ENCODE results near the gene MST1. TPM values are rescaled to one million over a fixed set of nuclear protein-coding genes. Genes with fewer than 3 reads are reported as not detected.

Gene MST1
- total RNA-seq, 1 experiment from 2014 or later = 13.8 TPM

DNA sequence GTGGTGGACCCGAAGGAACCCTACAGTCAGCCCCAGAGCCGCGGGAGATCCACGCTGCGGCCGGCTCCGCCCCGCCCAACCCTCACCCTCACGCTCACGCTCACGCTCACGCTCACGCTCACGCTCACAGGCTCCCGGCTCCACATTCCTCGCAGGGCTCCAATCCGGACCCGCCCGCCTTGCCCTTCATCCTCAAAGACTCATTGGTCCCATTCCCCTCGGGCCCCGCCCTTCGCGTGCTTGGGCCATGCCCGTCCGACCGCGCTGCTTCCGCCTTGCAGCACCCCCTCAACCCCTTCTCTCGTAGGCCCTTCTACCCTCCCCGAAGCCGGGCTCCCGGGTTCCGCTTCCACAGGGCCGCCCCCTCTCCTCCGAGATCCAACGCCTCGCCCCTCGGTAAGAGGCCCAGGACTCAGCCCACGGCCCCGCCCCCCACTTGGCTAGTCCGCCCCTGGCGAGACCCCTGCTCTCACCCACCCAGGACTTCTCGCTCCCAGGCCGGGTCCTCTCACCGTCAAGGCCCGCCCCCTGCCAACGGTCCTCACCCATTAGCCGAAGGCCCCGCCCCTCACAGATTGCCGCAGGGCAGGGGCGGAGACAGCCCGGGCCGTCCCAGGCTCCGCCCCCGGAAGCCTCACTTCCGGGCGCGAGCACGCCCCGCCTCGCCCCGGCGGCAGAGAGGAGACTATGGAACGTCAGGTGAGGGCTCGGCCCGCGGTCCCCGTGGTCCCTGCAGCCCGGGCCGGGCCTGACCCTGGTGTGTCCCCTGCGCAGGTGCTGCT, 15.4 kb downstream of the MST1 start, which contains the start of gene APEH (continued):
- TF ChIP-seq AR (CRISPR knock-in tag; IDR thresholded peaks at IDR 0.05) (no peak), SMAD4 (CRISPR knock-in tag; IDR thresholded peaks at IDR 0.05) (no peak), JUN (CRISPR knock-in tag; IDR thresholded peaks at IDR 0.05) (no peak), GTF2I (CRISPR knock-in tag; conservative IDR thresholded peaks at IDR 0.05) (no peak), ZNF219 (CRISPR knock-in tag; IDR thresholded peaks at IDR 0.05; ENCODE audit: borderline replicate concordance) (no peak), TEAD4 (CRISPR knock-in tag; IDR thresholded peaks at IDR 0.05) (no peak), SP1 (CRISPR knock-in tag; conservative IDR thresholded peaks at IDR 0.05) (peak; percentile 89), NR3C1 (CRISPR knock-in tag; conservative IDR thresholded peaks at IDR 0.05; ENCODE audit: low read depth) (no peak), NFE2L1 (CRISPR knock-in tag; IDR thresholded peaks at IDR 0.05) (0 out of 2 replicates have a peak, but pooled peaks have one; percentile 40), STAT6 (CRISPR knock-in tag; conservative IDR thresholded peaks at IDR 0.05; ENCODE audit: low read depth) (no peak), FOXK1 (CRISPR knock-in tag; IDR thresholded peaks at IDR 0.05) (no peak), ZNF281 (CRISPR knock-in tag; IDR thresholded peaks at IDR 0.05) (0 out of 2 replicates have a peak, but pooled peaks have one; percentile 17), IRF1 (CRISPR knock-in tag; IDR thresholded peaks at IDR 0.05) (no peak), SMAD3 (CRISPR knock-in tag; IDR thresholded peaks at IDR 0.05; ENCODE audit: borderline replicate concordance) (no peak), AFF4 (CRISPR knock-in tag; IDR thresholded peaks at IDR 0.05; ENCODE audit: borderline replicate concordance) (0 out of 2 replicates have a peak, but pooled peaks have one; percentile 55), TEAD1 (CRISPR knock-in tag; IDR thresholded peaks at IDR 0.05) (peak; percentile 42; the same call in 1 of the 2 replicates), NFYB (CRISPR knock-in tag; conservative IDR thresholded peaks at IDR 0.05; ENCODE audit: low read depth) (no peak), RORB (CRISPR knock-in tag; IDR thresholded peaks at IDR 0.05) (no peak), ETV6 (CRISPR knock-in tag; IDR thresholded peaks at IDR 0.05) (peak; percentile 29; the same call in 1 of the 2 replicates), OVOL2 (CRISPR knock-in tag; IDR thresholded peaks at IDR 0.05; ENCODE audit: borderline replicate concordance) (no peak)
- TF ChIP-seq, protein P1, sequence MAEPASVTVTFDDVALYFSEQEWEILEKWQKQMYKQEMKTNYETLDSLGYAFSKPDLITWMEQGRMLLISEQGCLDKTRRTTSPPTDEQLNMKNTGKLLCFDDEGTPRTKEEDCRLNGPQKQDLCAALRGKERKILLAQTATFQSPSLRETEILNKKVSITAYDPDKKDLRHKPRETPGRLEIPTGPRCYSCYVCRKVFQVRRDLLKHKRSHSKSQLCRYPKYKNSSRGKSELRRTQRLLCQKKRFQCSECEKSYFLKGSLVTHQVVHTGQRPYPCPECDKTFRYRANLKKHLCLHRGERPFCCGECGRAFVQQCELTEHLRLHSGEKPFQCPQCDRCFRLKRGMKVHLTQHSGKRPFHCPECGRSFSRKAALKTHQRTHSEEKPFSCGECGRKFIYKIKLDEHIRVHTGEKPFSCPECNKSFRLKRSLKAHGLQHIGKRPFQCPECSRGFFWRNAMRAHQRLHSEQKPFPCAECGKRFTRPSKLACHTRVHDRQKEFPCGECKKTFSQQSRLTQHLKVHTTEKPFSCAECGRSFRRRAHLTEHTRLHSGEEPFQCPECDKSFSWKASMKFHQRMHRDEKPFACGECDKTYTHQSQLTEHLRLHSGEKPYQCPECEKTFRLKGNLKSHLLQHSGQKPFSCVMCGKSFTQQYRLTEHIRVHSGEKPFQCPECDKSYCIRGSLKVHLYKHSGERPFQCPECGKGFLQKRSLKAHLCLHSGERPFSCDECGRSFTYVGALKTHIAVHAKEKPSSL (CRISPR knock-in tag; conservative IDR thresholded peaks at IDR 0.05) = no peak
- TF ChIP-seq, protein P2, sequence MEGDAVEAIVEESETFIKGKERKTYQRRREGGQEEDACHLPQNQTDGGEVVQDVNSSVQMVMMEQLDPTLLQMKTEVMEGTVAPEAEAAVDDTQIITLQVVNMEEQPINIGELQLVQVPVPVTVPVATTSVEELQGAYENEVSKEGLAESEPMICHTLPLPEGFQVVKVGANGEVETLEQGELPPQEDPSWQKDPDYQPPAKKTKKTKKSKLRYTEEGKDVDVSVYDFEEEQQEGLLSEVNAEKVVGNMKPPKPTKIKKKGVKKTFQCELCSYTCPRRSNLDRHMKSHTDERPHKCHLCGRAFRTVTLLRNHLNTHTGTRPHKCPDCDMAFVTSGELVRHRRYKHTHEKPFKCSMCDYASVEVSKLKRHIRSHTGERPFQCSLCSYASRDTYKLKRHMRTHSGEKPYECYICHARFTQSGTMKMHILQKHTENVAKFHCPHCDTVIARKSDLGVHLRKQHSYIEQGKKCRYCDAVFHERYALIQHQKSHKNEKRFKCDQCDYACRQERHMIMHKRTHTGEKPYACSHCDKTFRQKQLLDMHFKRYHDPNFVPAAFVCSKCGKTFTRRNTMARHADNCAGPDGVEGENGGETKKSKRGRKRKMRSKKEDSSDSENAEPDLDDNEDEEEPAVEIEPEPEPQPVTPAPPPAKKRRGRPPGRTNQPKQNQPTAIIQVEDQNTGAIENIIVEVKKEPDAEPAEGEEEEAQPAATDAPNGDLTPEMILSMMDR (IDR thresholded peaks at IDR 0.05) = no peak

Measured in WTC11 (cell line).